ENCODE results near the gene MORN4.
"Not testable (repeated sequence)": the region's sequence is repeated elsewhere in the genome, so short reads cannot be mapped to it uniquely, and the experiment has no call there.

The MORN4 gene

GRCh38 chr10:97640868-97641811 lies 7.8 kb upstream of the MORN4 start:
- no peak for DNase-seq

GRCh38 chr10:97640174-97640867 lies 7.0 kb upstream of the MORN4 start, which contains the start of gene PI4K2A:
PI4K2A (plus strand) TSS chr10:97640671; CDS start chr10:97640743, 72 bp downstream.
- DNase-seq, result peak; percentile 97

GRCh38 chr10:97639090-97639489 lies 5.8 kb upstream of the MORN4 start:
- DNase-seq, result not testable (repeated sequence)

- DNase-seq, result no peak
These were observed 2.3 kb upstream of the MORN4 start for GRCh38 chr10:97635577-97635976.

- no peak for DNase-seq
These were observed 621 bp upstream of the MORN4 start for GRCh38 chr10:97633921-97634320.

- DNase-seq, result no peak
These were observed 2.2 kb downstream of the MORN4 start for GRCh38 chr10:97631098-97631497.

- no peak for DNase-seq
These were observed 4.0 kb downstream of the MORN4 start for GRCh38 chr10:97629289-97629688.

- no peak for DNase-seq
These were observed 5.1 kb downstream of the MORN4 start for GRCh38 chr10:97628228-97628627.

- no peak for DNase-seq
These were observed 5.6 kb downstream of the MORN4 start for GRCh38 chr10:97627731-97628130.

GRCh38 chr10:97623277-97623676 lies 10.0 kb downstream of the MORN4 start:
- no peak for DNase-seq

GRCh38 chr10:97618733-97619132 lies 14.6 kb downstream of the MORN4 start:
- DNase-seq, result no peak

GRCh38 chr10:97618285-97618684 lies 15.0 kb downstream of the MORN4 start:
- no peak for DNase-seq

GRCh38 chr10:97612386-97612785 lies 20.9 kb downstream of the MORN4 start:
- DNase-seq, result no peak

GRCh38 chr10:97611473-97611872 lies 21.8 kb downstream of the MORN4 start:
- DNase-seq, result no peak

- no peak for DNase-seq
These were observed 24.2 kb downstream of the MORN4 start for GRCh38 chr10:97608991-97609561.

GRCh38 chr10:97607095-97607636 lies 26.1 kb downstream of the MORN4 start:
- DNase-seq, result no peak

- no peak for DNase-seq
These were observed 31.8 kb downstream of the MORN4 start for GRCh38 chr10:97601268-97602215.

- no peak for DNase-seq
These were observed 32.7 kb downstream of the MORN4 start for GRCh38 chr10:97600616-97601015.

GRCh38 chr10:97599272-97599619 lies 34.1 kb downstream of the MORN4 start:
- no peak for DNase-seq

GRCh38 chr10:97598407-97599271 lies 34.7 kb downstream of the MORN4 start:
- no peak for DNase-seq

- no peak for DNase-seq
These were observed 35.5 kb downstream of the MORN4 start for GRCh38 chr10:97597778-97598177.
